Lower leg skin (tissue), 3 donors: ENCODE results near the gene TMEM115.

Source experiments
- CTCF ChIP-seq, 3 donors: fragments of 450-650 bp; IDR thresholded peaks; one replicate each; pipeline ENCODE4 v1.5.1; 2016; ENCODE audit warnings: antibody characterized with exemption in 3 of 3, mild to moderate bottlenecking in 3 of 3, moderate library complexity in 2 of 3
- POLR2A ChIP-seq, 2 donors: fragments of 450-650 bp; IDR thresholded peaks; one replicate each; pipeline ENCODE4 v1.6.1; 2016 to 2017; ENCODE audit warnings: antibody characterized with exemption in 2 of 2, mild to moderate bottlenecking in 1 of 2, moderate library complexity in 1 of 2

DNA sequence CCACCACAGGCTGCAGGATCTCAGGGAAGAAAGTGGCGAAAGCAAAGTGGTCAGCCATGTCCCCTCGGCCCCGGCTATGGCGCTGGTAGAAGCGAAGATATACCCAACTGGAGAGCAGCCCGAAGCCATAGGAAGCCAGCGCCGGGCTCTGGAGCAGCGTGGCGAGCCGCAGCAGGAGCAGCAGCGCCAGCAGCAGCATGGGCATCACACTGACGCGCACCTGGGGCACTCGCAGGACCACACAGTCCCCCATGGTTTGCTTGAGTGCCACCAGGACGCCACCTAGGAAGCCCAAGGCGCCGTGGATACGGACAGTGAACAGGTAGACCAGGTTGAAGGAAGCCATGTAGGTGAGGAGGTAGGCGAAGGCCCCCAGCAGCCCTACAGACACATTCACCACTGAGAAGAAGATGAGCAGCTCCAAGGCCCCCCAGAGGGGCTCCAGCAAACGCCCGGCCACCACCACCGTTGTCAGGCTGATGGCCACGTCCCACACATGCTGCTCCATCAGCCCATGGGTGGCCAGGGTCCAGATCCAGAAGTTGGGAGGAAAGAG lies 888 bp downstream of the TMEM115 start:
- TF ChIP-seq POLR2A (IDR thresholded peaks at IDR 0.05) (no peak), CTCF (IDR thresholded peaks at IDR 0.05) (no peak)
